Adipocyte (in vitro differentiated cells): ENCODE data around the gene NCDN.
A peak's percentile ranks its signal among the peaks of the same experiment; 100 is the strongest.

Source experiments
- DNase-seq: peaks from one replicate; pipeline ENCODE4 v3.0.0-alpha.2; 2015; ENCODE audit warnings: low read depth
- H3K27me3 ChIP-seq: replicated peaks from 2 replicates; pipeline ENCODE4 v1.7.0; 2013; ENCODE audit warnings: mild to moderate bottlenecking, low read length, moderate library complexity; ENCODE audit not compliant: control insufficient read depth, insufficient read depth
- H3K36me3 ChIP-seq: 2 replicates; pipeline ENCODE4 v1.7.0; 2013; ENCODE audit warnings: low read length, mild to moderate bottlenecking, moderate library complexity; ENCODE audit not compliant: control insufficient read depth, insufficient read depth, severe bottlenecking
- H3K4me1 ChIP-seq: 2 replicates; pipeline ENCODE4 v1.7.0; 2013; ENCODE audit warnings: mild to moderate bottlenecking, low read length, moderate library complexity; ENCODE audit not compliant: control insufficient read depth, insufficient read depth
- H3K4me3 ChIP-seq: 2 replicates; pipeline ENCODE4 v1.7.0; 2013; ENCODE audit warnings: mild to moderate bottlenecking, low read length, moderate library complexity
- H3K9ac ChIP-seq: 2 replicates; pipeline ENCODE4 v1.7.0; 2013; ENCODE audit warnings: mild to moderate bottlenecking, low read length, moderate library complexity
- H3K9me3 ChIP-seq: 2 replicates; pipeline ENCODE4 v1.7.0; 2013; ENCODE audit warnings: mild to moderate bottlenecking, low read length, moderate library complexity; ENCODE audit not compliant: control insufficient read depth

The NCDN gene

DNA sequence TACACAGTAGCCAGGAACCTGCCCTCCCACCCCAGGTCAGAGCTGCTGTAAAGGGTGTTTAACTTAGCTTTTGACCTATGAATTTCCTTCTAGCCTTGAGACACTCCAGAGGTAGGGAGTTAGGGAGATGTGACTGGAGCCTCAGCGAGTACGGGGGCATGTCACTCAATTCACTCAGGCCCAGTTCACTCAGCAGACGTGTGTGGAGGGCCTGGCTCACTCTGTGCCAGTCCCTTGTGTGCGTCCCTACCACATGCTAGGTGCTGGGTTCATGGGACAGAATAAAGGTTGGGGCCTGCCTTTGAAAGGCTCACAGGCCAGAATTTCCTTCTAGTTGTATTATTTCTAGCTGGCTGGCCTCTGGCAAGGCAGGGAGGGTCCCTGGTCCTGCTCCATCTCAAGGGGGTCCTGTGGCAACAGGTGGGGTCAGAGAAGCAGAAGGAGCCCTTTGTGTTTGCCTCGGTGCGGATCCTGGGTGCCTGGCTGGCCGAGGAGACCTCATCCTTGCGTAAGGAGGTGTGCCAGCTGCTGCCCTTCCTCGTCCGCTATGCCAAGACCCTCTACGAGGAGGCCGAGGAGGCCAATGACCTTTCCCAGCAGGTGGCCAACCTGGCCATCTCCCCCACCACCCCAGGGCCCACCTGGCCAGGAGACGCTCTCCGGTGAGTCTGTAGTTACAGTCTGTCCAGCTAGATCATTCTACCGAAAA lies 4.5 kb downstream of the NCDN start:
- H3K36me3 ChIP-seq = peaks cover 32% of the 10 kb centered on the region
- no peak for DNase-seq

DNA sequence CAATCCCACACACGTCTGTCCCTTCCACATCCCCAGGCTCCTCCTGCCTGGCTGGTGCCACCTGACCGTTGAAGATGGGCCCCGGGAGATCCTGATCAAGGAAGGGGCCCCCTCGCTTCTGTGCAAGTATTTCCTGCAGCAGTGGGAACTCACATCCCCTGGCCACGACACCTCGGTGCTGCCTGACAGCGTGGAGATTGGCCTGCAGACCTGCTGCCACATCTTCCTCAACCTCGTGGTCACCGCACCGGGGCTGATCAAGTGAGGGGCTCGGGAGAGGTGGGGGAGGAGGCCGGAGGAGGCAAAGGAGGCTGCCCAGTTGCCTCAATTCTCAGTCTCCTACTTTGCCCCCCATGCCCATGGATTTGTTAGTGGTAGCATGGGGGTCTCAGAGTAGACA lies 5.6 kb downstream of the NCDN start:
- peaks cover 32% of the 10 kb centered on the region for H3K36me3 ChIP-seq
- H3K9ac ChIP-seq = no peak overlapping the region
- no peak for DNase-seq
- peaks cover 4% of the 10 kb centered on the region for H3K4me1 ChIP-seq
- H3K4me3 ChIP-seq = no peak overlapping the region
- H3K9me3 ChIP-seq = no peaks in the 10 kb centered on the region
- H3K27me3 ChIP-seq = no peaks in the 10 kb centered on the region

More for the DNA sequence above, 4.5 kb downstream of the NCDN start:
- H3K9ac ChIP-seq = no peak overlapping the region
- H3K4me3 ChIP-seq = no peak overlapping the region
- H3K27me3 ChIP-seq = no peaks in the 10 kb centered on the region
- H3K4me1 ChIP-seq = peaks cover 4% of the 10 kb centered on the region
- no peaks in the 10 kb centered on the region for H3K9me3 ChIP-seq

DNA sequence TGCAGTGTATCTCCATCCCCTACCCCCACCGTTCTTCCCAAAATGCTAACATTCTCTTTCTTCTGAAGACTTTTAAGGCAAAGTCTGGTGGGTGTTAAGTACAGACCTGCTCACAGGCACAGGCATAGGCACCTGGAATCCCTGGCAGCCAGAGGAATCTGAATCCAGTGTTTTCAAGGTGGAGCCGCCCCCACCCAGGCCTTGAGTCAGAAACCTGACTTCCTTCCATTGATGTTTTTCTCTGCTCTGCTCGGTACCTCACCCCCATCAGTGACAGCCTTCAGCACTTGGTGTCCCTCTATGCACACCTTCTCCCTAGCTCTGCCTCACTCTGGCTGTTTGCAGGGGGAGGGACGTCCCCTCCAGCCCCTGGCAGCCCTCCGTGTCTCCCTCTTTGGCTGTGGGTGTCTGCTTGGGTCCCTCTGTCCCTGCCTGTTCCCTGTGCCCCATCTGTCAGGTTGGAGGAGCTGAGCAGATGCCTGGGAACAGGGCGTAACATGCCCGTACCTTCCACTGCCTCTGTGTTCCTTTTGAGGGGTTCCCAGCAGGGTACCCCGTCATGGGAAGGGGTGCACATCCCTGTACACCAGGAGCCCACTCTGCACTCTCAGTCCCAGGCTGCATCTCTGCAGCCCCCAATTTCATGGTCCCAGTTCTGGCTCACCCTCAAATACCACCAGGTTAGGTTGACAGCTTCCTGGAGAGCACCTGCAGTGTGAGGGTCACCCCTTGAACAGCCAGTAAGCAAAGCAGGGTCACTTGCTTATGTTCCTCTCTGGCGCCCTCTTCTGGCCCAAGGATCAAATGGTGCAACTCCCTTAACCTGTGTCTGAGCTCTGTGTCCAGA lies 6.7 kb downstream of the NCDN start:
- Histone ChIP-seq H3K4me3 (no peak overlapping the region), H3K4me1 (no peaks in the 10 kb centered on the region), H3K9ac (no peak overlapping the region), H3K27me3 (no peaks in the 10 kb centered on the region), H3K36me3 (peaks cover 32% of the 10 kb centered on the region), H3K9me3 (no peaks in the 10 kb centered on the region)
- peak; percentile 90 for DNase-seq

DNA sequence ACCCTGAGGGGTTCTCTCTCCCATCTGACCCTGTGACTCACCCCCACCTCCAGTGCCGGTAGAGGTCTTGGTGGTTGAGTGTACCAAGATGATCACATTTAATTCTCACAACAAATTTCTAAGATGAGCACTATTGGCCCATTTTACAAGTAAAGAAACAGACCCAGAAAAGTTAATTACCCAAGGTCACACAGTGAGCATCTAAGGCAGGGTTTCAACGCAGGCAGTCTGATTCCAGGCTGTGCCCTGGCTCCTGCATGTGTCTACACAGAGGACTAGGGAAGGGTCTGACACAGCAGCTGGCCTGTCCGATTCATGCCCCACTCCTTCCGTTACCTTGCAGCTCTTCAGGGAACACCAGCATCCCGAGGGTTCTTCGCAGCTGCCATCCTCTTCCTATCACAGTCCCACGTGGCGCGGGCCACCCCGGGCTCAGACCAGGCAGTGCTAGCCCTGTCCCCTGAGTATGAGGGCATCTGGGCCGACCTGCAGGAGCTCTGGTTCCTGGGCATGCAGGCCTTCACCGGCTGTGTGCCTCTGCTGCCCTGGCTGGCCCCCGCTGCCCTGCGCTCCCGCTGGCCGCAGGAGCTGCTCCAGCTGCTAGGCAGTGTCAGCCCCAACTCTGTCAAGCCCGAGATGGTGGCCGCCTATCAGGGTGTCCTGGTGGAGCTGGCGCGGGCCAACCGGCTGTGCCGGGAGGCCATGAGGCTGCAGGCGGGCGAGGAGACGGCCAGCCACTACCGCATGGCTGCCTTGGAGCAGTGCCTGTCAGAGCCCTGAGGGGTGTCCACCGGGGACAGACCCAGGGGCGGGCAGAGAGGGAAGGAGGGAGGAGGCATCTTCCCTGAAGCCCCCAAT lies 7.5 kb downstream of the NCDN start:
- DNase-seq = no peak
- Histone ChIP-seq H3K4me3 (no peak overlapping the region), H3K36me3 (peaks cover 32% of the 10 kb centered on the region), H3K9me3 (no peaks in the 10 kb centered on the region), H3K27me3 (no peaks in the 10 kb centered on the region), H3K4me1 (peaks cover 5% of the 10 kb centered on the region), H3K9ac (no peak overlapping the region)

DNA sequence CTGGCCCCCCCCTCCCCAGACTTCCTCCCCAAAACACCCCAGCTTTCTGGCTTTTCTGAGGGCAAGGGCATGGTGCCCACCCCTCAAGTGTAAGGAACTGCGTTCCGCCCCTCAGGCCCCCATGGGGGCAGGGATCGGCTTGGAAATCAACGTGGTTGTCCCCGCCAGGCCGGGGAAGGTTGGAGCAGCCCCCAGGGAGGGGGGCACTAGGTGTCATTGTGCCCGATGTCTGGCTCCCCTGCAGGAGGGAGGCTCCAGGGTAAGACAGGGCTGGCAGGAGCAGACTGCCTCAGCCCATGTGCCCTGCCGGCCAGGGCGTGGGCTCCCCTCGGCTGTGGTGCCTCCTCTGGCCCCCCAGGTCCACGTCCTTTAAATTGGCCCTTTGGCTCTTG lies 8.1 kb downstream of the NCDN start:
- H3K9me3 ChIP-seq = no peaks in the 10 kb centered on the region
- peaks cover 32% of the 10 kb centered on the region for H3K36me3 ChIP-seq
- DNase-seq = no peak
- H3K27me3 ChIP-seq = no peaks in the 10 kb centered on the region
- peaks cover 7% of the 10 kb centered on the region for H3K4me1 ChIP-seq
- H3K4me3 ChIP-seq = no peak overlapping the region
- H3K9ac ChIP-seq = no peak overlapping the region

DNA sequence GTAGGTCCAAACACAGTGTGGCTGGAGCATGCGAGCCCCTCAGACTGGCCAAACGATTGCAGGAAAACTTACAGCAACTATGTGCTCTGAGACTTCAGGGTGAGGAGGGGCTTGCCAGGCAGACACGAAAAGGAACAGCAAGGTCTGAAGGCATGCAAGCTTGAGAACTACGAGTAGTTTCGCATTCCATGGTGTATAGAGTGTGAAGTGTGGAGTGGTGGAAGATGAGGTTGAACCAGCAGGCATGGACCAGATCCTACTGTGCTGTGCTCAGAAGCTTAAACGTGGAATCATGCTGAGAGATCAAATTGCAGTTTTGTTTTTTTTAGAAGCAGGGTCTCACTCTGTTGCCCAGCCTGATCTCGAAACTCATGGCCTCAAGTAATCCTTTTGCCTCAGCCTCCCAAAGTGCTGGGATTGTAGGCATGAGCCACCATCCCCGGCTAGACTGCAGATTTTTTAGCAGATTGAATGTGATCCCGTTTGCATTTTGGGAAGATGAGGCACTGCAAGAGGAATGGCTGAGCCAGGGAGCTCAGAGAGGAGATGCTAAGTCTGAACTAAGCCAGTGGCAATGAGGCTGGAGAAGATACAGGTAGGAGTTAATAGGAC lies 10.5 kb downstream of the NCDN start:
- Histone ChIP-seq H3K9ac (no peak overlapping the region), H3K27me3 (peaks cover 13% of the 10 kb centered on the region), H3K4me3 (no peak overlapping the region), H3K36me3 (peaks cover 14% of the 10 kb centered on the region), H3K9me3 (no peaks in the 10 kb centered on the region), H3K4me1 (peaks cover 7% of the 10 kb centered on the region)
- no peak for DNase-seq

DNA sequence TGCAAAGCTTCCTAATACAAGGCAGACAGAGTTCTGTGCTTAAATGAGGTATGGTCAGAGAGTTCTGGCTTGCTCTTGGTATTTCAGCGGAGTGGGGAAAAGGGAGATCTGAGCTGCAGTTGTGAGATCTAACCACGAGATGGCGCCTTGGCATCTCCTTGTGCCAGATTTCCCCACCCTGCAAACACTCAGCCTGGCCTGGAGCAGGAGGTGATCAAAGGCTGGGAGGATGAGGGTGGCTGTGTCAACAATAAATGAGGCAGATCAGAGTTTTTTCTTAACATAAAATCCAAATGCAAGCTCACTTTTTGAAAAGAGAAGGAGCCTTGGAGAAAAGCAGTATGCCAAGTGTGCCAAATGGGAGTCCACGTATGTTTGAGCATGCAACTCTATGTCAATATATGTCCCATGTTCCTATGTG lies 11.4 kb downstream of the NCDN start:
- peaks cover 9% of the 10 kb centered on the region for H3K36me3 ChIP-seq
- no peaks in the 10 kb centered on the region for H3K9me3 ChIP-seq
- H3K9ac ChIP-seq = no peak overlapping the region
- peak; percentile 87 for DNase-seq
- no peak overlapping the region for H3K4me3 ChIP-seq
- peaks cover 7% of the 10 kb centered on the region for H3K4me1 ChIP-seq
- H3K27me3 ChIP-seq = peaks cover 13% of the 10 kb centered on the region

DNA sequence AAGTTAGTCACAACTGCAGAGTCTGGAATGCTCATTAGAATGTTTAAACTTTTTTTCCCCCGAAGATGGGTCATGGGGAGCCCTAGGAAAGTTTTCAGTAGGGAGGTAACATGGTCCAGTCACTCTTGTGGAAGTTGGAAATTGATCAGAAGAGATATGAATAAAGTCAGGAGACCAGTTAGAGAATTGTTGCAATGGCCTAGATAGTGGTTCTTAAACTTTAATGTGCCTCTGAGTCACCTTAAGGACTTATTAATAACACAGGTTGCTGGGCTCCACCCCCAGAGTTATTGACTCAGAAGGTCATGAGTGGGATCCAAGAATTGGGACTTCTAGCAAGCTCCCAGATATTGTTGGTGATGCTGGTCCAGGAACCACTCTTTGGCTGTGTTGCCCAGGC lies 12.3 kb downstream of the NCDN start:
- H3K4me1 ChIP-seq = peaks cover 7% of the 10 kb centered on the region
- H3K9ac ChIP-seq = no peak overlapping the region
- peaks cover 13% of the 10 kb centered on the region for H3K27me3 ChIP-seq
- no peak overlapping the region for H3K4me3 ChIP-seq
- no peak for DNase-seq
- peaks cover 2% of the 10 kb centered on the region for H3K36me3 ChIP-seq
- H3K9me3 ChIP-seq = no peaks in the 10 kb centered on the region

DNA sequence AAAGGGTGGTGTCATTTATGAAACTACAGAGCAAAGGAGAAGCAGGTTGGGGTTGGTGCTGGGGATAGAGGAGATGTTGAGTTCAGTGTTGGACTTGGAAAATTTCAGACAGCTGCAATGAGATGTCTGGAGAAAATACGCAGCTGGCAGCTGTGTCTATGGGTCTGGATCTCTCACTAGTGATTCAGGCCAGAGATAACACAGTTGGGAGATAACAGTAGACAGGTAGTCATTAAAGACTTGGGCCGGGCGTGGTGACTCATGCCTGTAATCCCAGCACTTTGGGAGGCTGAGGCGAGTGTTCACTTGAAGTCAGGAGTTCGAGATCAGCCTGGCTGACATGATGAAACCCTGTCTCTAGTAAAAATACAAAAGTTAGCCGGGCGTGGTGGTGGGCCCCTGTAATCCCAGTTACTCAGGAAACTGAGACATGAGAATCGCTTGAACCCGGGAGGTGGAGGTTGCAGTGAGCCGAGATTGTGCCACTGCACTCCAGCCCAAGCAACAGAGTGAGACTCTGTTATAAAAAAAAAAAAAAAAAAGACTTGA lies 13.1 kb downstream of the NCDN start:
- Histone ChIP-seq H3K9ac (no peak overlapping the region), H3K4me3 (no peak overlapping the region), H3K27me3 (peaks cover 13% of the 10 kb centered on the region), H3K4me1 (peaks cover 7% of the 10 kb centered on the region), H3K36me3 (no peaks in the 10 kb centered on the region), H3K9me3 (no peaks in the 10 kb centered on the region)
- no peak for DNase-seq

DNA sequence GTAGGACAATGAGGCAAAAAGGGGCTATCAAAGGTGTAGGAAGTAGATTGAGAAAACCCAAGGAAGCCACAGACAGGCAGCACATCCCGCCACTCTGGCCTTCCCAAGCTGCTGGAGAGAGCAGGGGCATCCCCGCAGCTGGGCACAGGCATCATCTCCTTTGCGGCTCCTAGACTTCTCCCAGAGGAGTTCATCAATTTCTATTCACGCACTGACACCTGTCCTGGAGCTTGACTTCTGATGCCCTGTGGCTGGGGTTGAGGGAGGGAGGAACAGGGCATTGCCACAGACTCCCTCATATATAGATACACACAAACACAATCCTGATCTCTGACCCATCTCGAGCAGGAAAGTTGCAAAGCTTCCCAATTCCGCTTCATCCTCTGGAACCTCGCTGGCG lies 13.7 kb downstream of the NCDN start:
- DNase-seq = no peak
- Histone ChIP-seq H3K4me1 (peaks cover 7% of the 10 kb centered on the region), H3K36me3 (no peaks in the 10 kb centered on the region), H3K4me3 (no peak overlapping the region), H3K27me3 (peaks cover 14% of the 10 kb centered on the region), H3K9ac (no peak overlapping the region), H3K9me3 (no peaks in the 10 kb centered on the region)
